Breast epithelium (tissue), 3 donors: ENCODE measurements around the gene VSTM2A.

ENCODE experiments used
- CTCF ChIP-seq, 3 donors: fragments of 450-650 bp; IDR thresholded peaks; one replicate each; pipeline ENCODE4 v1.5.1; 2016 to 2017; ENCODE audit warnings: antibody characterized with exemption in 3 of 3, mild to moderate bottlenecking in 3 of 3, moderate library complexity in 3 of 3
- POLR2A ChIP-seq: fragments of 450-650 bp; IDR thresholded peaks from one replicate; pipeline ENCODE4 v1.6.1; 2016; ENCODE audit warnings: antibody characterized with exemption, mild to moderate bottlenecking, moderate library complexity
- POLR2AphosphoS5 ChIP-seq, 3 donors: sonication (generic); formaldehyde crosslinking; IDR thresholded peaks; one replicate each; pipeline ENCODE4 v1.6.1; 2017; ENCODE audit warnings: antibody characterized with exemption in 3 of 3

- TF ChIP-seq CTCF (IDR thresholded peaks at IDR 0.05) (no peak), POLR2A (no peak), POLR2AphosphoS5 (IDR thresholded peaks at IDR 0.05) (no peak)
Observed at GRCh38 chr7:54538122-54538521, 4.1 kb upstream of the VSTM2A start.
